Esophagus muscularis mucosa (tissue), 3 donors: ENCODE results near the gene AGK.

Experiments used
- CTCF ChIP-seq, 3 experiments: fragments of 200-600 bp in 2 of 3; fragments of 450-650 bp in 1 of 3; sonication (generic) in 2 of 3; IDR thresholded peaks; one replicate each; pipeline ENCODE4 v1.5.1; 2017 to 2019; ENCODE audit warnings: antibody characterized with exemption in 3 of 3, mild to moderate bottlenecking in 2 of 3, moderate library complexity in 1 of 3
- POLR2A ChIP-seq: fragments of 450-650 bp; IDR thresholded peaks from one replicate; pipeline ENCODE4 v1.6.1; 2017; ENCODE audit warnings: antibody characterized with exemption, moderate library complexity, mild to moderate bottlenecking, low read depth

GRCh38 chr7:141593134-141593533, 41.9 kb downstream of the AGK start:
- no peak for TF ChIP-seq CTCF (IDR thresholded peaks at IDR 0.05)
- no peak for TF ChIP-seq POLR2A
